ENCODE measurements around the gene CALY.

The CALY gene

GRCh38 chr10:133366130-133366478 is 29.4 kb upstream of the CALY start:
- DNase-seq = no peak

GRCh38 chr10:133365461-133366129 is 28.9 kb upstream of the CALY start:
- DNase-seq = no peak

- DNase-seq = no peak
These were observed 28.1 kb upstream of the CALY start for GRCh38 chr10:133364645-133365431.

- DNase-seq = no peak
These were observed 26.1 kb upstream of the CALY start for GRCh38 chr10:133362846-133363245.

GRCh38 chr10:133361773-133362441 is 25.2 kb upstream of the CALY start:
- no peak for DNase-seq

GRCh38 chr10:133361227-133361626 is 24.5 kb upstream of the CALY start:
- no peak for DNase-seq

GRCh38 chr10:133359972-133360610 is 23.4 kb upstream of the CALY start:
- no peak for DNase-seq

- peak; percentile 23 for DNase-seq
These were observed 22.9 kb upstream of the CALY start for GRCh38 chr10:133359554-133359971.

GRCh38 chr10:133358925-133359310 is 22.2 kb upstream of the CALY start:
- DNase-seq = no peak

- DNase-seq = no peak
These were observed 21.6 kb upstream of the CALY start for GRCh38 chr10:133358162-133358924.

GRCh38 chr10:133357285-133358161 is 20.8 kb upstream of the CALY start, which contains the start of gene FUOM:
Gene FUOM, minus strand, starts transcription at chr10:133358019. Its CDS starts 12 bp downstream, at chr10:133358007.
- peak; percentile 75 for DNase-seq

GRCh38 chr10:133356549-133357284 is 20.0 kb upstream of the CALY start:
- DNase-seq = no peak

GRCh38 chr10:133355991-133356390 is 19.3 kb upstream of the CALY start:
- no peak for DNase-seq

GRCh38 chr10:133355266-133355665 is 18.6 kb upstream of the CALY start:
- no peak for DNase-seq

GRCh38 chr10:133354672-133355240 is 18.1 kb upstream of the CALY start:
- no peak for DNase-seq

GRCh38 chr10:133353988-133354605 is 17.4 kb upstream of the CALY start:
- DNase-seq = no peak

- DNase-seq = no peak
These were observed 16.7 kb upstream of the CALY start for GRCh38 chr10:133353202-133353959.

- no peak for DNase-seq
These were observed 15.0 kb upstream of the CALY start for GRCh38 chr10:133351408-133352318.
